SU-DHL-6 (cell line): ENCODE data around the gene STAC.

Experiments used
- H2AFZ ChIP-seq: fragments of 200-600 bp; sonication (generic); 2 replicates; pipeline ENCODE4 v1.6.1; 2014; ENCODE audit warnings: low read depth, mild to moderate bottlenecking, moderate library complexity, mixed read lengths, antibody characterized with exemption, low read length; ENCODE audit not compliant: severe bottlenecking
- H3F3A ChIP-seq: fragments of 200-600 bp; shearing (Covaris generic); 2 replicates; pipeline ENCODE4 v1.6.0; 2016; ENCODE audit warnings: antibody characterized with exemption, mild to moderate bottlenecking; ENCODE audit not compliant: insufficient read depth
- H3K27ac ChIP-seq: fragments of 200-600 bp; sonication (generic); 2 replicates; pipeline ENCODE4 v1.5.1; 2016; ENCODE audit warnings: low read depth, mild to moderate bottlenecking, low read length, moderate library complexity, mixed read lengths
- H3K27me3 ChIP-seq: fragments of 200-600 bp; sonication (generic), shearing (Covaris generic); 2 replicates; pipeline ENCODE4 v1.6.0; 2014; ENCODE audit warnings: mild to moderate bottlenecking, low read length
- H3K36me3 ChIP-seq: fragments of 200-600 bp; sonication (generic); 2 replicates; pipeline ENCODE4 v1.6.1; 2014; ENCODE audit warnings: mild to moderate bottlenecking, low read length, mixed read lengths
- H3K4me2 ChIP-seq: fragments of 300-600, 200-600 bp; shearing (Covaris generic), sonication (generic); 2 replicates; pipeline ENCODE4 v1.6.0; 2014; ENCODE audit warnings: low read length, low read depth, mild to moderate bottlenecking; ENCODE audit not compliant: poor library complexity, severe bottlenecking
- H3K4me3 ChIP-seq: fragments of 200-600 bp; sonication (generic); 2 replicates; pipeline ENCODE4 v1.5.1; 2014; ENCODE audit warnings: antibody characterized with exemption, low read length, mild to moderate bottlenecking, mixed read lengths; ENCODE audit not compliant: insufficient read depth, poor library complexity, severe bottlenecking
- H3K79me2 ChIP-seq: fragments of 200-600 bp; sonication (generic); 2 replicates; pipeline ENCODE4 v1.6.1; 2014; ENCODE audit warnings: mild to moderate bottlenecking, low read length, moderate library complexity; ENCODE audit not compliant: insufficient read depth
- H3K9ac ChIP-seq: fragments of 200-600 bp; sonication (generic); 2 replicates; pipeline ENCODE4 v1.7.0; 2014; ENCODE audit warnings: mild to moderate bottlenecking, low read length
- H3K9me2 ChIP-seq: fragments of 200-600 bp; sonication (generic); replicated peaks from 2 replicates; pipeline ENCODE4 v1.6.1; 2014; ENCODE audit warnings: low read length; ENCODE audit not compliant: insufficient read depth
- H3K9me3 ChIP-seq: fragments of 200-600 bp; sonication (generic); 2 replicates; pipeline ENCODE4 v1.6.1; 2014; ENCODE audit warnings: low read length, mixed read lengths; ENCODE audit not compliant: insufficient read depth
- H4K20me1 ChIP-seq: fragments of 200-600 bp; sonication (generic); 2 replicates; pipeline ENCODE4 v1.6.1; 2014; ENCODE audit warnings: low read depth, mild to moderate bottlenecking, antibody characterized with exemption, low read length, moderate library complexity, mixed read lengths
- EZH2phosphoT487 ChIP-seq: fragments of 200-600 bp; sonication (generic), shearing (Covaris generic); conservative IDR thresholded peaks from 2 replicates; pipeline ENCODE4 v1.6.1; 2018; ENCODE audit warnings: mild to moderate bottlenecking, antibody characterized with exemption, low read length, moderate library complexity, mixed read lengths
- TF ChIP-seq, protein P1 (sequence below): fragments of 200-600 bp; sonication (generic); IDR thresholded peaks from one replicate; pipeline ENCODE4 v1.5.1; 2017; ENCODE audit warnings: antibody characterized with exemption, mild to moderate bottlenecking, low read length, moderate library complexity; ENCODE audit not compliant: insufficient read depth, poor library complexity, severe bottlenecking

Gene STAC

GRCh38 chr3:36362973-36363372 is 17.3 kb upstream of the STAC start:
- H3K4me2 ChIP-seq = no peak overlapping the region
- H3K27ac ChIP-seq = no peak overlapping the region
- no peak overlapping the region for H3K4me3 ChIP-seq

GRCh38 chr3:36364260-36364659 is 16.0 kb upstream of the STAC start:
- H4K20me1 ChIP-seq = no peaks in the 10 kb centered on the region
- no peaks in the 10 kb centered on the region for H3K9me2 ChIP-seq
- TF ChIP-seq EZH2phosphoT487 = no peak
- TF ChIP-seq, protein P1, sequence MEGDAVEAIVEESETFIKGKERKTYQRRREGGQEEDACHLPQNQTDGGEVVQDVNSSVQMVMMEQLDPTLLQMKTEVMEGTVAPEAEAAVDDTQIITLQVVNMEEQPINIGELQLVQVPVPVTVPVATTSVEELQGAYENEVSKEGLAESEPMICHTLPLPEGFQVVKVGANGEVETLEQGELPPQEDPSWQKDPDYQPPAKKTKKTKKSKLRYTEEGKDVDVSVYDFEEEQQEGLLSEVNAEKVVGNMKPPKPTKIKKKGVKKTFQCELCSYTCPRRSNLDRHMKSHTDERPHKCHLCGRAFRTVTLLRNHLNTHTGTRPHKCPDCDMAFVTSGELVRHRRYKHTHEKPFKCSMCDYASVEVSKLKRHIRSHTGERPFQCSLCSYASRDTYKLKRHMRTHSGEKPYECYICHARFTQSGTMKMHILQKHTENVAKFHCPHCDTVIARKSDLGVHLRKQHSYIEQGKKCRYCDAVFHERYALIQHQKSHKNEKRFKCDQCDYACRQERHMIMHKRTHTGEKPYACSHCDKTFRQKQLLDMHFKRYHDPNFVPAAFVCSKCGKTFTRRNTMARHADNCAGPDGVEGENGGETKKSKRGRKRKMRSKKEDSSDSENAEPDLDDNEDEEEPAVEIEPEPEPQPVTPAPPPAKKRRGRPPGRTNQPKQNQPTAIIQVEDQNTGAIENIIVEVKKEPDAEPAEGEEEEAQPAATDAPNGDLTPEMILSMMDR = no peak
- H3K27ac ChIP-seq = no peak overlapping the region
- H3K36me3 ChIP-seq = no peaks in the 10 kb centered on the region
- H3K79me2 ChIP-seq = no peaks in the 10 kb centered on the region
- H3K9me3 ChIP-seq = no peaks in the 10 kb centered on the region
- H3K4me2 ChIP-seq = no peak overlapping the region
- no peak overlapping the region for H3K4me3 ChIP-seq
- no peak overlapping the region for H2AFZ ChIP-seq
- H3K9ac ChIP-seq = no peak overlapping the region
- H3K27me3 ChIP-seq = no peaks in the 10 kb centered on the region
- H3F3A ChIP-seq = no peaks in the 10 kb centered on the region

More at GRCh38 chr3:36362973-36363372, 17.3 kb upstream of the STAC start:
- no peaks in the 10 kb centered on the region for H3K79me2 ChIP-seq
- no peaks in the 10 kb centered on the region for H3K27me3 ChIP-seq
- H3K9me2 ChIP-seq = no peaks in the 10 kb centered on the region
- TF ChIP-seq EZH2phosphoT487 = no peak
- TF ChIP-seq, protein P1 = no peak
- H3K9me3 ChIP-seq = no peaks in the 10 kb centered on the region
- H4K20me1 ChIP-seq = no peaks in the 10 kb centered on the region
- no peak overlapping the region for H2AFZ ChIP-seq
- no peak overlapping the region for H3K9ac ChIP-seq
- no peaks in the 10 kb centered on the region for H3F3A ChIP-seq
- no peaks in the 10 kb centered on the region for H3K36me3 ChIP-seq

DNA sequence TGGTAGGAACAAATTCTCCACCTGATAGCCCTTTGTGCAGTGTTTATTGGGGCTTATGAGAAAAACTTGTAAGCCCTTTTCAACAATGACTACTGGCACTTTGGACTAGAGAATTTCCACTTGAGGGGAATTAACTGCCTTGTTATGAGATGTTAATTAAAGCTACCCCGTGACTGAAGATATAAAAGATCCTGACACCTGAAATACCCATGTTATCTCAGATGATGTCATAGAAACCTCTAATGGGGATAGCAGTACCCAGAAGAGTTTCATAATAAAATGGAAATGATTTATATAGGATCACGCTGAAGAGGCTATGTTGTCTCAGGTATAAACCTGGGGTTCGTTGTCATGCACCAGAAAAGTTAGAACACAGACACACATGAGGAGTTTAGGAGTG is 14.5 kb upstream of the STAC start:
- TF ChIP-seq, protein P1 = no peak
- no peak for TF ChIP-seq EZH2phosphoT487
- H3K36me3 ChIP-seq = no peaks in the 10 kb centered on the region
- no peaks in the 10 kb centered on the region for H4K20me1 ChIP-seq
- no peak overlapping the region for H3K4me3 ChIP-seq
- H3K9ac ChIP-seq = no peak overlapping the region
- H3K27me3 ChIP-seq = no peaks in the 10 kb centered on the region
- no peaks in the 10 kb centered on the region for H3K9me3 ChIP-seq
- no peaks in the 10 kb centered on the region for H3F3A ChIP-seq
- H3K27ac ChIP-seq = no peak overlapping the region
- H3K79me2 ChIP-seq = no peaks in the 10 kb centered on the region
- H3K9me2 ChIP-seq = no peaks in the 10 kb centered on the region
- H3K4me2 ChIP-seq = no peak overlapping the region
- no peak overlapping the region for H2AFZ ChIP-seq
